ENCODE data around the gene APIP.
A peak's percentile ranks its signal among the peaks of the same experiment; 100 is the strongest.
"Not testable (repeated sequence)": the region's sequence is repeated elsewhere in the genome, so short reads cannot be mapped to it uniquely, and the experiment has no call there.

APIP gene

DNA sequence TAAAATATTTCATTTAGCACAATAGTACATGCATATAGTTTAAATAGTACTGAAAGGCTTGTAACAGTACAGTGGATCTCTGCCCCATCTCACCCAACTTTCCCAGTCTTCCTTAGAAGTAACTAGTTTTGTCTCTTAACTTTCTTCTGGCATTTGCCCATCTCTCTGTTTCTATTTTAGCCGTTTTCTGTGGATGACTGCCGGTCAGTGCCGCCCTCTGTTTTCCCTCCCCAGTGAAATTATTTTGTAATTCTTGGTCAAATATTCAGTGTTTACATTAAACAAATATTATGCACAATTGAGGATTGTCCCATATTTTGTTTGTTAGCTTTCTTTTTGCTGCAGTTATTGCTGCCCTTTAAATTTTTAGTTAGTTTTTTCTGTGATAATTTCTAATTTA lies 8.5 kb upstream of the APIP start:
- DNase-seq: no peak

DNA sequence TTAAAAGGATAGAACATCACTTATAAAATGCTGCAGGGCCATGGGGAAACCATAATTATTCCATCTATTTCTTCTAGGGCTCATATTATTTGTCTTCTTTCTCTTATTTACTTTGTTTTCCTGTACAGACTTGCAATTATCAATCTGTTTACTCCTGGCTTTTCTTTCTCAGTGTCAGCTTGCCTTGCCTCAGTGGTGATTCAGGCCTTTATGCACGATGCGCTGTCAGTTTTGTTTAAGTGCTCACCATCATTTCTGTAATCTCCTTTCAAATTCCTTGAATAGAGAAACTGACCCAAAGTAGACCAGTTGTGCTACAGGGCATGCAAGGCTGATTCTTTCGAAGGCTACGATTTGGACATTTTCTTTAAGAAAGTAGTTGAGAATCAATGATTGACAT lies 5.0 kb upstream of the APIP start:
- no peak for DNase-seq

DNA sequence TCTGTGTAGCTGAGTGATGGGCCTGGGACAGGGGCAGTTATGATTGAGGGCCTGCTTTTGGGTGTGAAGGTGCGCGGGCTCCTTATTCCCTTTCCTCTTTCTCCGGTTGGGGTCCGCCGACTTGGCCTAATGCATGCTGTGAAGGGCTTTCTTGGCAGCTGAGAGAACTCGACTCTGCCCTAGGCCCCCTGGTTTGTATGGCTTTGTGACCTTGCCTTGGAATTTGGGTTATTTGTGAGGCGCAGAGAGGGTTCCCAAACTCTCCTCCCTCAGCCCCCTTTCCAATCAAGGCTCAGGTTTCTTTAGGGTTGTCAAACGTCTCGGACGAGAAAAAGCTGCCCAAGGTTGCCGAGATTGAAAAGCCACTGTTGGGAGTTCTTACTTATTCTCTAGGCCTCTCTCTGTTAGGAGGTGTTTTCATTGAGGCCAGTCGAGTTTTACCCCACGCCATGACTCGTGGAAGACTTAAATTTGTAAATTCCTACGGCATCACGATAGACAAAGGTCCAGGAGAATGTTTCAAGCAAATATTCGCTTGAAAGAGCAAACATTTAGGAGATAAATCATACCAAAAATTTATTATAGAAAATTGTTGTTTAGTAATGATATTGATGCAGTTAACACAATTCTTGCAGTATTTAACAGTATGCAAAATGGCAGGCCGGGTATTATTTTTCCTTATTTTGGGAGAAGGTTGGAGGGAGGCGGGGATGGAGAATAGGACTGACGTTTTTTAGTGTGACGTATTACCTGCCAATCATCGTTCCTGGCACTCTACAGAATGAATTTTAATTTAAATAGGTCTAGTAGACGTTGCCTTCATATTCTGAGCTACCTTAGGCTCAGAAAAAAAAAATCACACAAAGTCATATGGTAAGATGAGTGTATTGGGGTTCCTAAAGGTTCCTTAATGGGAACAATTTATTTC lies 928 bp upstream of the APIP start:
- DNase-seq: no peak

DNA sequence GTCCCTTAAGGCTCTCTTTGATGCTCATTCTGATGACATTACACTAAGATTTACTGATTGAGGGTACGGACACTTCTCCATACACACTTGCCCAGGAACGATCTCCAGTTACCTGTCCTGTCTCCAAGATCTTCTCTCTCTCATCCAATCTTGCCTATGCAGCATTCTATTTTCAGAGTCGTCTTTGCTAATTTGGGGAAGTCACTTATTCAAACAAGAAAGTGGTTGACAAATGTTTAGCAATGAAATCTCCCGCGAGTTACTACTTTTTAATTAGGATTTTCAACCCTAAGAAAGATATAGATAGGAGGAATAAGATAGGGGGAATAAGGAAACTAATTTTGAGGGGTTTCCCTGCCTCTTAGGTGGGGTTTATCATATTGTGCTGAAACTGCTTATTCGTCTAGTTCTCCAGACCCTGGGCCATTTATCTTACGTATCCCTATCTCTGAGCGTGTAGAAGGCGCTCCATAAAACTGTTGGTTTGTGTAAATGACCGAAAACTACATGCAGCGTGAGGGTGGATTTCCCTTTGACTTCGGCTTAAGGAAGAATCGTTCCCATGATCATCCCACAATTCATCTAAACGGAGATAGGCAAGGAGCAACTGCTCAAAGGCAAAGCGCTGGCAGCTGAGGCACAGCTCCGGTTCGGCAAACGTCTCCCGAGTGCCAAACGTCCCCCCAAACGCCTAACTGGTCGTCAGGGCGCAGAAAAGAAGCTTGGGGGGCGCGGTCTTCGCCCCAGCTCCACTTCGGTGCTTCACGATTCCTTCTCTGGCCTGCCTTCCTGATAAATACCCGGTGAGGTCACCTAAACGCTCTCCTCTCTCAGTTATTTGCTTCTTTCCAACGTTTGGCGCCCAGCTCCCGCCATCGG lies 804 bp downstream of the APIP start:
- no peak for DNase-seq

DNA sequence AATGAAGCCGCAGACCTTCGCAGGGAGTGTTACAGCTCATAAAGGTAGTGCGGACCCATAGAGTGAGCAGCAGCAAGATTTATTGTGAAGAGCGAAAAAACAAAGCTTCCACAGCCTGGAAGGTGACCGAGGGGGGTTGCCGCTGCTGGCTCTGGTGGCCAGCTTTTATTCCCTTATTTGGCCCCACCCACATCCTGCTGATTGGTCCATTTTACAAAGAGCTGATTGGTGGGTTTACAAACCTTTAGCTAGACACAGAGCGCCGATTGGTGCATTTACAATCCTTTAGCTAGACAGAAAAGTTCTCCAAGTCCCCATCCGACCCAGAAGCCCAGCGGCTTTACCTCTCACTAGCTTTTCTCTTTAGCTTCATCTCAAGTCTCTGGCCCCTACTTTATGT lies 2.6 kb downstream of the APIP start:
- not testable (repeated sequence) for DNase-seq

DNA sequence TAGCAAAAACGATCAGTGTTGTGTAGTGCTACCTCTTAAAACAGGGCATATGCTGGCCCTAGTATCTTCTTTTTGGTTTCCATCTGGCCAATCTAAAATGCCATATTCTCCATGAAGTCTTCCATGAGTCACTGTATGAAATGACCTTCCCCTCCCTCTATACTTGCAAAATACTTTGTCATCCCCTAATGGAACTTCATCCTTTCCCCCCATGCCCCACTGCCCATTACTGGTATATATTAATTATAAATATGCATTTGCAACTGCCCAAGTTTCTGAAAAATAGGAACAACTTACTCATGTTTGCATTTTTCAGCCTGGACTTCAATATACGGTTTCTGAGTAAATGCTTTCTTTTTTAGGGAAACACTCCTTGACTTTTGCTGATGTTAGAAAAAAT lies 4.5 kb downstream of the APIP start:
- no peak for DNase-seq

DNA sequence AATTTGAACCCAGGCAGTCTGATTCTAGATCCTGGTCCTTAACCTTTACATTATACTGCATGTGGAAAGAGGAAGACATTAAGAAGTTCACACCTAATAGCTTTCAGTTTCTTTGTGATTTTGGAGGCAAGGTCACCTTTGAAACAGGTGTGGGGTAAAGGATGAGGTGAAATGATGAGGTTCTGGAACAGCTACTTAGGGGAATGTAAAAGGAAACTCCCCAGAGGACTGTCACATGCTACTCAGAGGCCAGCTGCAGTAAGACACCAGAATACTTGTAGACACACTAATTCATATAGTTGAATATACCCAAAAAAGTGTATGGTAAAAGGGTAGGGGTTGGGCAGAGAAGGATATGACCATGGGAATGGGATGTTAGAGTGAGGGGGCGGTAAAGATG lies 5.4 kb downstream of the APIP start:
- DNase-seq: no peak

DNA sequence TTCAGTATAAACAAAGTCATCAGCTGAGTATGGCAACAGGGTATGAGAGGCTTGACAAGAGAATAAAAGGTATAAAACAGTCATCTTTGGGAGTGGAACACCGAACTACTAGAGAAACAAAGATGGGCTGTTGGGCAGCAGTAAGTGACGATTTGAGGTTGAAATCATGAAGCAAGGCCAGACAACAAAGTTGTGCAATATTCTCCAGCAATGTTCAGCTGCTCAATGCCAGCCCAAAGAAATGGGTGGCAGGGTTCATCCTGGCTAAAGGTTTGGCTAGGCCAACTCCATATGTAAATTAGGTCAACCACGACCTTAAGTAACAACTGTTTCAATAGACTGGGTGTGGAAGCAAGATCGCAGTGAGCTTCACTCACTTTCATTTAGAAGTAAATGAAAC lies 6.2 kb downstream of the APIP start:
- peak; percentile 7 for DNase-seq

DNA sequence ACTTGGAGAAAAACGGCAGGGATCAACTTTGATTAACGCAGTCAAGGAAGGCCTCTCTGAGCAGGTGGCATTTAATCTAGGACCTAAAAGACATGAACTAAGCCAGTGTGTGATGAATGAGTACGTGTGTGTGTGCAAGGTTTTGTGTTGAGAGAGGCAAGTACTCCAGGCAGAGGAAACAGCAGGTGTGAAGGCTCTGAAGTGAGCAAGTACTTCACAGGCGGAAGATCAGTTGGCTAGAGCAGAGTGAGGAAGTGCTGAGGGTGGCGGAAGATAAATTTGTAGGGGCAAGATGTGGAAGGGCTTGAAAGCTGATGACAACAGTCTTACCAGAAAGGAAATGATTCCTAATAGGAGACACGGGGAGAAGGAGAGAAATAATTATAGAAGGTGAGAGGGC lies 6.8 kb downstream of the APIP start:
- no peak for DNase-seq

DNA sequence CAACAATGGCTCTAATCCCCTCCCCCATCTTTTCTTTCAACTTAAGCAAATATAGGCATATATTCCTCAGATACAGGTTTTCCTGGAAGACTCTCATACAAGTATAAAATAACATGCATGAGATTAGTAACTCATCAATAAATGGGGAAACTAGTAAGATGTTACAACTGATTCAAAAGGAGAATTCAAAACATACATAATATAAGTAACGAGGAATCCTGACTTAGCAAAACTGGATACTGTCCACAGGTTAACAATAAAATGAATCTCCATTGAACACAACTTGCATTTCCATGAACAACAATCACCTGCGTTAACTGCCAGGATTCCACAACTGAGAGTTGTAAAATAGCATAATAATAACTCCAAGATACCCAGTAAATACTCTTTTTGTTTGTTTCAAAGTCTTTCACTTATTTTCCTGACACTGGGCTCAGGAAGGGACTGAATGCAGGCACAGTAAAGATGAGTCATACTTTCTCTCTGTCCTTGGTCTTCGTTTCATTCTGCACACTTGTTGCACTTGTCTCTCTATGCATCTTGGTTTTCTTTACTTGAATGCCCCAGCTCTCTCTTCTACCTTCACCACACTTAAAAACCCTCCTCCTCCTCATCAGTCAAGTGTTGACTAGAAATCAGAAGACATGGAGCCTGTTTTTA lies 8.1 kb downstream of the APIP start:
- no peak for DNase-seq

DNA sequence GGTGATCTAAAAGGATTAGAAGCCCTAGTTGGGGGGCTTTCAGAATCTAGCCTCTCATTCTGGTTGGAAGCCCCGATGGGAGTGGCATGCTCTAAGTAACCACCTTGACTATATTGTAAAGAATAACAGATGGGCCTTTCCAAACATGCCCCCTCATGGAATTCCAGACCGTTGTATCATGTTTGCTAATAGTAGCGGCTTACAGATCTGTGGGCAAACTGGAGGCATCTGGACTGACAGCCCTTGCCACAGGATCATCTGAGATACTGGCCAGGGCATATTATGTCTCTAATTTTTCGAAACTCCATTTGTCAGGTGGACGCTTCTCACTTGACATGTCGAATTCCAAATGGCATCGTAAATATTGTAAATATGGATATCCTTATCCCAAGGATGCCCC lies 10.5 kb downstream of the APIP start:
- DNase-seq: no peak

DNA sequence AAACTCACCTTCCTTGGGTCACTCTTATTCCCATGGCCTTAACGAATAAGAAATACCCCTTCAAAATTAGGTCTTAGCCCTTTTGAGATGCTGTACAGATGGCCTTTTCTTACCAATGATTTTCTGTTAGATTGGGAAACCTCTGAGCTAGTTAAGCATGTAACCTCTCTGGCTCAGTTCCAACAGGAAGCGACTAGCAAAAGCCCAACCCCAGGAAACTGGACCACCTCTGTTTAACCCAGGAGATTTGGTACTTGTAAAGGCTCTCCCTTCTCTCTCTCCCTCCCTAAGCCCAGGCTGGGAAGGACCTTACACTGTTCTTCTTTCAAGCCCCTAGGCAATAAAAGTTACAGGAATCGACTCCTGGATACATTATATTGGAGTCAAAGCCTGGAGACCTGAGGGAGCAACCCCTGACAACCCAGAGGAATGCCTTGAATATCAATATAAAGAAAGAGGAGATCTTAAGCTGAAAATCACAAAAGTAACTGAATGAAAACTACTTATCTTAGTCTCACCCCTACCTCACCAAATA lies 11.7 kb downstream of the APIP start:
- DNase-seq: no peak

DNA sequence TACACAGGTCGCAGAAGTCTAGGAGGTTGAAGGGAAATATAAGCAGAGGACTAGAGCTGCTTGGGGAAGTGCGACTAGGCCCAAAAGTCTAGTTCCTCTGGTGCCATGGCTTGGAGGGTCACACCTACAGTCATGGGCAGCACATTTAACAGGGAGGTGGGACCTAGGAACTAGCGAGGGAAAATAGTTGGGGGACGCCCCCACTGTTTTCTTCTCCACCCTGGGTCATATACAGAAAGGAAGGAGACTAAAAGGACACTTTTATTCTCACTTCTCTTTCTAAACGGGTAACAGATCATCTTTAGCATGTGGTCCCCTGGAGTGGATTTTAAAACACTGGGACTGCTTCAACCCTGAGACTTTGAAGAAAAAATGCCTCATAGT lies 16.6 kb downstream of the APIP start:
- DNase-seq: no peak

DNA sequence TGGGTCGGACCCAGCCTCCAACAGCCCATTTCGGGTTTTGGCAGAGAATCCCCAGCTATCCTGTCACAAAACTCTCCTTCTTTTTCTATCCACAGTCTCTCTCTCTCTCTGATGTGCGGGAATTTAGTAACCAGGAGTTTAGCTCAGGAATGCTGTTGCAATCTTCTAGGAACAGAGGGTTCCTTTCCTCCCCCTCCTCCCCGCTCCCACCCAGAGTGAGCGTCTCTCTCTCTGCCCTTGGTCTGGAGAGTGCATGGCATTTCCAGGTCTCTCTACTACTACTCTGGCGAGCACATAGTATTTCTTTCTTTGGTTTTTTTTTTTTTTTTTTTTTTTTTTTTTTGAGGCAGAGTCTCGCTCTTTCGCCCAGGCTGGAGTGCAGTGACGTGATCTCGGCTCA lies 17.7 kb downstream of the APIP start:
- no peak for DNase-seq

DNA sequence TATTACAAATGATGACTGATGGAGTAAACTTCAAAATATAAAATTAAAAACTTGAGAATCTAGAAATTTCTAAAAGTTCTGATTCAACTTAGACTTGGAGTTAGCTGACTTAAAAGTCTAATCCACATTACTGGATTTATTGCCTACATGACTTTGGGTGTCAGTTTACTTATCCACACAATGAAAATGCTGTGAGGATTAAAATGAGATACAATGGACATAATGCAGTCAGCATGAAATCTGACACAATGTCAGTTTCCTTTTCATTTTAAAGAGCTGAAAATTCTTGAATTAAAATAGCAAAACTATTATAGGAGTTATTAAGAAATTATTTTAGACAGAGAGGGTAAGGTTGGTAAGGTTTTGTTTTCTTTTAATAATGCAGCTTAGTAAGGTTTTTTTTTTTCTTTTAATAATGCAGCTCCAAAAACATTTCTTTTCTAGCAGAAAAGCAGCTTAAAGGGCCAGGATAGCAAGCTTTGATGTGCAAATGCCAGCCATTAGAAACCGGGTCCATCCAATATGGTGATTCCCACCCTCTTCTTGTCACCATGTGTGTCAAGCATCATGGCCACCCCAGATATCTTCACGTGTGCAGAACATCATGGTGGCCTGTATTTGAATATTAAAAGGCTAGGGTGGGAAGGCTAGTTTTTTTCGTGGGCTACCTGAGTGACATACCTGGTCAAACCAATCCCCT lies 18.9 kb downstream of the APIP start:
- DNase-seq: no peak

DNA sequence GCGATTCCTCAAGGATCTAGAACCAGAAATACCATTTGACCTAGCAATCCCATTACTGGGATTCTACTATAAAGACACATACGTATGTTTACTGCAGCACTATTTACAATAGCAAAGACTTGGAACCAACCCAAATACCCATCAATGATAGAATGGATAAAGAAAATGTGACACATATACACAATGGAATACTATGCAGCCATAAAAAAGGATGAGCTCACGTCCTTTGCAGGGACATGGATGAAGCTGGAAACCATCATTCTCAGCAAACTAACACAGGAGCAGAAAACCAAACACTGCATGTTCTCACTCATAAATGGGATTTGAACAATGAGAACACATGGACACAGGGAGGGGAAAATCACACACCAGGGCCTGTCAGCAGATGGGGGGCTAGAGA lies 20.0 kb downstream of the APIP start:
- DNase-seq: not testable (repeated sequence)

DNA sequence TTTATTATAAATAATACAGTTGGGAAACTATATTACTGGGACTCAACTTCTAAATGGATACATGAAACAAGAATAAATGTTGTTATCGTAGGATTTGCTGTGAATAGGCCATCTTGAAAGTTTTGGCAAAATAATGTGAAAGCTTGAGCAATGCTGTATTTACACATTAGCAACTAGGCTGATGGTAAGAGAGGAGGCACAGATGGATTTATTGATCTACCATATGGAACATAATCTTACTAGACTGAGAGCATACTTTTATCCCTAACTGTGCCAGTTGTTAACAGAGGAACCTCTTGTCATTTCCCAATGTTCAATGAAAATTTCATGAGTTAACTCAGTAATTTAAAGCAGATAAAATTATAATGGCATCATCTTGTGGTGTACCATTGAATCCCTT lies 22.8 kb downstream of the APIP start:
- DNase-seq: no peak

DNA sequence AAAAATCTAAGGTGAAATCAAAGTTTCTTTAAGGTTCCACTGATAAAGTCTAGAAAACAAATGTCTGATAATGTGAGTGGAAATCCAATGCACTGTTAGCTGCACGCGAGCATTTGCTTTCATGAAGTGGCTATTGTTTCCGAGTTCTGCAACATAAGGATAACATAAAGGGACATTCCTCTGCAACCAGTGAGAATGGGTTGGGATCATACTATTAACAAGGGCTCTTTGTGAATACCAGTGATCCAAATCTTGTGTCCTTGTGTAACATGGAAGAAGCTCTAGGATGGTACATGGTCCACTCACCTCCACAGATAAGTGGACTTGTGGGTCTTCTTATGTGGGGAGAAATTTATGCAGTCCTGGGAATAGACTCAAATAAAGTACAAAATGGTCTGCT lies 24.6 kb downstream of the APIP start:
- no peak for DNase-seq

DNA sequence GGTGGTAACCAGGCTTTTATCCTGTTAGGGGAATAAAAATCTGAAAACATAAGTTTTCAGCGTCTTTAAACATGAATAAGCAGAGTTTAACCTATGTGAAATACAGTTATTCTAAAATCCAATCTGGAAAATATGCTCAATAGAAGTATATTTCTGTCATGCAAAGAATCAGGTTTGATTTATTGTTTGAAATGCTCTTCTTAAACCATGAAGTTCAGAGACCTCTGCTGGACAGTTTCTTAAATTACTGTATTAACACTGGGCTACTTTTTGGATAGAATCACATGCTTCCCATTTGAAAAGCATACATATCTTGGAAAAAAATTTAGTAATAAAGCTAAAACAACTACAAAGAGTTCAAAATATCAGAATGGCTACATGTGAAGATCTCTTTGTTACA lies 25.4 kb downstream of the APIP start:
- no peak for DNase-seq

DNA sequence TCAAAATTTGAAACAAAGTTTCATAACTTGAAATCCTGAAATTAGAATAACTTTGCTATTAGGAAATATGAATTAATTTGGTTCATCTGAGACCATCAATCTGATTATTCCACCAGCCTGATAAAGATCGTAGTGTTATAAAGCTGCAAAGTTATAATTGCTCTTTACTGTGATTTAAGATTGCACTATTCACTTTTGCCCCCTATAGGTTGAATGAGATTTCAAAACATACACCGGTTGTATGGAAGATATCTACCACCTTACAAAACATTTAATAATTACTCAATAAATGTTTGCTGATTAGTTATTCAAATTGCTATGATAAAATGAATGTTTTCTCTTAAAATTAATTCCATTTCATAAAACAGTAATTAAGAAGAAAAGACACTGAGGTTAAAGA lies 26.1 kb downstream of the APIP start:
- DNase-seq: no peak

DNA sequence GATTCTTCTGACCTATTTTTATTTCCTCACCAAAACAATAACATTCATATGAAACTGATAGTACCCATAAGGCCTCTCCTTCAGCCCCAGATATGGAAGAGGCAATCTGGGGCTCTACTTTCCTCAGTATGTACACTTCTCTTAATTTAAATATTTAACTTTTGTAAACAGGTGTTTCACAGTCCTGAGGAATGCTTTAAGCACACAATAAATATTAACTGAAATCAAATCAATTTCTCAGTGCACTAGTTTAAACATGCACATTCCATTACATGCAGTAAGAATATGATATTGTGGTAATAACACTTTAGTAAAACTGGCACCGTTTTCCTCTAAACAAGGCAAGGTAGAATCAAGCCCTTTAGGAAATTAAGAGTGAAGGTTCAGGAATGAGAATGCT lies 28.9 kb downstream of the APIP start:
- DNase-seq: no peak

DNA sequence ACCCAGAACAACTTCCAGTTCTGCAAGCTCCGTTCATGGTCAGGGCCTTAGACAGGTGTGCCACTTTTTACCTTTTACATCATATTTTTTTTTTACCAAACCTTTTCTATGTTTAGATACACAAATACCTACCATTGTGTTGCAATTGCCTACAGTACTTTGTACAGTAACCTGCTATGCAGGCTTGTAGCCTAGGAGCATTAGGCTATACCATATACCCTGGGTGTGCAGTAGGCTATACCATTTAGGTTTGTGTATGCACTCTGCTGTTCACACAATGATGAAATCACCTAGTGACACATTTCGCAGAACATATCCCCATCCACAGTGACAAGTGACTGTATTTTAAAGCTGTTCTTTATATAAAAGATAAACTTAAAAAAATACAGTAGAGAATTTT lies 29.6 kb downstream of the APIP start:
- no peak for DNase-seq

DNA sequence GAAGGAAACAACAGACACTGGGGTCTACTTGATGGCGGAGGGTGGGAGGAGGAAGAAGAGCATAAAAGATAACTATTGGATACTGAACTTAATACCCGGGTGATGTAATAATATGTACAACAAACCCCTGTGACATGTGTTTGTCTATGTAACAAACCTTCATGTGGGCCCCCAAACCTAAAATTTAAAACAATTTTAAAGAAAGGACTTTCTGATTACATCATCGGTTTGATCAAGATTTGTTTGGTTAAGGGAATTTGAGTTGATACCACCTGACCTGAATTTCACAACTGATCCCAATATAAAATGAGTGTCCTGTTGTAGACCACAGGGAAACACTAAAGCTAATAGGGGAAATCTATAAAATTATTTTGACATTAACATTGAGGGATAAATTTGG lies 34.3 kb downstream of the APIP start:
- DNase-seq: no peak

Measured in GF-D8 (cell line).